HG03571 (cell line): Measurements from ENCODE around the gene MMP11.

ENCODE experiments used
- ATAC-seq: cut with Tn5 transposase; IDR thresholded peaks from one replicate; pipeline ENCODE4 v1.9.1; 2021; ENCODE audit not compliant: unreplicated experiment

The MMP11 gene

GRCh38 chr22:23780146-23780748 lies 7.6 kb downstream of the MMP11 start:
- ATAC-seq = no peak

- no peak for ATAC-seq
These were observed 8.4 kb downstream of the MMP11 start for GRCh38 chr22:23781065-23781464.

- no peak for ATAC-seq
These were observed 9.0 kb downstream of the MMP11 start for GRCh38 chr22:23781511-23782183.

- ATAC-seq = no peak
These were observed 9.6 kb downstream of the MMP11 start for GRCh38 chr22:23782252-23782651.

- ATAC-seq = no peak
These were observed 10.1 kb downstream of the MMP11 start for GRCh38 chr22:23782703-23783102.

- ATAC-seq = no peak
These were observed 10.9 kb downstream of the MMP11 start for GRCh38 chr22:23783265-23784150.

- ATAC-seq = no peak
These were observed 11.6 kb downstream of the MMP11 start for GRCh38 chr22:23784215-23784732.

- ATAC-seq = no peak
These were observed 13.6 kb downstream of the MMP11 start for GRCh38 chr22:23786261-23786710.

- peak; percentile 67 for ATAC-seq
These were observed 14.3 kb downstream of the MMP11 start, which contains the start of gene SMARCB1 for GRCh38 chr22:23786752-23787599. SMARCB1 (plus strand) TSS chr22:23786966; CDS start chr22:23787170, 204 bp downstream.

GRCh38 chr22:23787600-23787896 lies 14.9 kb downstream of the MMP11 start:
- no peak for ATAC-seq

GRCh38 chr22:23787910-23788309 lies 15.3 kb downstream of the MMP11 start:
- no peak for ATAC-seq

GRCh38 chr22:23789121-23789520 lies 16.5 kb downstream of the MMP11 start:
- ATAC-seq = no peak

GRCh38 chr22:23789638-23790037 lies 17.0 kb downstream of the MMP11 start:
- ATAC-seq = no peak

- ATAC-seq = no peak
These were observed 18.4 kb downstream of the MMP11 start for GRCh38 chr22:23790819-23791737.

GRCh38 chr22:23791738-23792645 lies 19.3 kb downstream of the MMP11 start:
- no peak for ATAC-seq

- no peak for ATAC-seq
These were observed 20.7 kb downstream of the MMP11 start for GRCh38 chr22:23793326-23793725.

- no peak for ATAC-seq
These were observed 23.8 kb downstream of the MMP11 start for GRCh38 chr22:23796461-23796860.
